HFFc6 (cell line): ENCODE data around the gene GATAD2B. TPM values are rescaled to one million over a fixed set of nuclear protein-coding genes. Genes with fewer than 3 reads are reported as not detected.
A peak's percentile ranks its signal among the peaks of the same experiment; 100 is the strongest.

Source experiments
- DNase-seq: peaks from one replicate; pipeline ENCODE4 v3.0.0-alpha.2; 2018
- H3K27ac Mint-ChIP-seq: 2 replicates; pipeline ENCODE4 v1.8.0; 2020; ENCODE audit warnings: mild to moderate bottlenecking, mixed read lengths
- H3K27me3 Mint-ChIP-seq: 2 replicates; pipeline ENCODE4 v1.8.0; 2021; ENCODE audit warnings: mild to moderate bottlenecking, moderate library complexity, mixed read lengths; ENCODE audit not compliant: insufficient read depth
- H3K36me3 Mint-ChIP-seq: 2 replicates; pipeline ENCODE4 v1.8.0; 2021; ENCODE audit warnings: low read depth, mixed read lengths
- H3K4me1 Mint-ChIP-seq: 2 replicates; pipeline ENCODE4 v1.8.0; 2020; ENCODE audit warnings: low read depth, mixed read lengths
- H3K4me3 Mint-ChIP-seq: 2 replicates; pipeline ENCODE4 v1.8.0; 2020; ENCODE audit warnings: mild to moderate bottlenecking, moderate library complexity, mixed read lengths
- H3K9me3 Mint-ChIP-seq: 2 replicates; pipeline ENCODE4 v1.8.0; 2020; ENCODE audit warnings: mild to moderate bottlenecking, mixed read lengths
- total RNA-seq, 6 experiments: library from RNA; stranded (reverse); fragmentation: NEBNext Ultra II Directional; extraction: Animal tissue kit (Norgen Biotek cat#: 25700); gene quantifications; 2 replicates in 1 of 6; 3 replicates in 5 of 6; pipeline ENCODE4 v1.2.3, GENCODE V29; 2021
- TF ChIP-seq, protein P1 (sequence below): fragments of 200-600 bp; sonication (generic); IDR thresholded peaks from 2 replicates; pipeline ENCODE4 v1.5.0; 2021; ENCODE audit warnings: antibody characterized with exemption, mild to moderate bottlenecking

Gene GATAD2B
- total RNA-seq, 6 experiments from 2014 or later = 29.3 to 40.9 (median 38.4) TPM

DNA sequence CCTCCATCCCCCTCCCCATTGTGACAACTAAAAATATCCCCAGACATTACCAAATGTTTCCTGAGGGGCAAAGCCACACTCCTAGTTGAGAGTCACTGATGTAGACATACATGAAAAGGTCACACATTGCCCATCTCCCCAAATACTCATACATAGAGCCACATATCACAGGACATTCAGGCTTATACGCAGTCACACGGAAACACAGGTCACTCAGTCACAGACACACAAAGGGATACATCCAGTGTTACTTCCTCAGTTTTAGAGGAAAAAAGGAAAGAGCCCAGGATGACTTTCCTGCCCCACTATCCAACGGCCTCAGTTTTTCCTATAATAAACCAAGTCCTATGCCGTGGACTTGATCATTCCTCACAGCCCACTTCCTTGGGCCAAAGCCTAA, 38.6 kb upstream of the GATAD2B start:
- H3K27ac Mint-ChIP-seq = peak overlapping the region; percentile 37; the same call in 1 of the 2 replicates
- TF ChIP-seq, protein P1, sequence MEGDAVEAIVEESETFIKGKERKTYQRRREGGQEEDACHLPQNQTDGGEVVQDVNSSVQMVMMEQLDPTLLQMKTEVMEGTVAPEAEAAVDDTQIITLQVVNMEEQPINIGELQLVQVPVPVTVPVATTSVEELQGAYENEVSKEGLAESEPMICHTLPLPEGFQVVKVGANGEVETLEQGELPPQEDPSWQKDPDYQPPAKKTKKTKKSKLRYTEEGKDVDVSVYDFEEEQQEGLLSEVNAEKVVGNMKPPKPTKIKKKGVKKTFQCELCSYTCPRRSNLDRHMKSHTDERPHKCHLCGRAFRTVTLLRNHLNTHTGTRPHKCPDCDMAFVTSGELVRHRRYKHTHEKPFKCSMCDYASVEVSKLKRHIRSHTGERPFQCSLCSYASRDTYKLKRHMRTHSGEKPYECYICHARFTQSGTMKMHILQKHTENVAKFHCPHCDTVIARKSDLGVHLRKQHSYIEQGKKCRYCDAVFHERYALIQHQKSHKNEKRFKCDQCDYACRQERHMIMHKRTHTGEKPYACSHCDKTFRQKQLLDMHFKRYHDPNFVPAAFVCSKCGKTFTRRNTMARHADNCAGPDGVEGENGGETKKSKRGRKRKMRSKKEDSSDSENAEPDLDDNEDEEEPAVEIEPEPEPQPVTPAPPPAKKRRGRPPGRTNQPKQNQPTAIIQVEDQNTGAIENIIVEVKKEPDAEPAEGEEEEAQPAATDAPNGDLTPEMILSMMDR = no peak
- peaks cover 6% of the 10 kb centered on the region; the same call in 1 of the 2 replicates for H3K27me3 Mint-ChIP-seq
- DNase-seq = no peak
- no peaks in the 10 kb centered on the region for H3K9me3 Mint-ChIP-seq
- H3K36me3 Mint-ChIP-seq = peaks cover 5% of the 10 kb centered on the region; the same call in 1 of the 2 replicates
- peak overlapping the region; percentile 89 for H3K4me3 Mint-ChIP-seq
- peaks cover 73% of the 10 kb centered on the region for H3K4me1 Mint-ChIP-seq

DNA sequence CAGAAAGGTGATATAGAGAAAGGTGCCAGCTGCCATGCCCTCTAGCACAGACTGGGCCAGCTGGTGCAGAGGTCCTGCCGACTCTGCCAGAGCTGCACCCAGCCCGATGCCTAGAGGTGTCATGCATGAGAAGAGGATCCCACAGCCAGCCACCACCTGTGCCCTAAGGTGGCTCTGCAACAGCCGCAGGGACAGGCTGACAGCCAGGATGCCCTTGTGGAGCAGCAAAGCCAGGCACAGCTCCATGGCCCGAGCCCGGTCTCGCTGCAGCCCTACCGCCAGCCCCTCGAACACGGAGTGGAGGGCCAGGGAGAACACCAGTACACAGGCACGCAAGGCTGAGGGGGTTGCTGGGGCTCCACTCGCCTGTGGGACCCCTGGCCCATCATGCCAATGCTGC, 37.4 kb upstream of the GATAD2B start:
- Mint-ChIP-seq H3K4me1 (peaks cover 71% of the 10 kb centered on the region), H3K27ac (no peak overlapping the region), H3K9me3 (no peaks in the 10 kb centered on the region), H3K36me3 (peaks cover 5% of the 10 kb centered on the region; the same call in 1 of the 2 replicates), H3K4me3 (no peak overlapping the region), H3K27me3 (peaks cover 6% of the 10 kb centered on the region; the same call in 1 of the 2 replicates)
- DNase-seq = no peak
- TF ChIP-seq, protein P1 = no peak

DNA sequence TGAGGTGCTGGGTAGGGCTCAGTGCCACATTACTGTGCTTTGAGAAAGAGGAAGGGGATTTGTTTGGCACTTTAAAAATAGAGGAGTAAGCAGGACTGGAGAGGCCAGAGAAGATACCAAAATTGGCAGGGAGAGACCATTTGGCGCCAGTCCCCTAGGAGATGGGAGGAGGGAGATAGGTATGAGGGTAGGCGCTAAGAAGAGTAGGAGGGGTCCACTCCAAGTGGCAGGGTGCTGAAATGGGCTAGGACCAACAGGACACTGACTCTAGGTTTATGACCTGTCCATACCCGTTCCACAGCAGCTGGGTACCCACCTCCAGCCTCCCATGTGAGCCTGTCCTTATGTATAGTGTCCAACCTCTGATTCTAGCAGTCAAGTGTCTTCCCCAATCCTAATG, 36.7 kb upstream of the GATAD2B start:
- Mint-ChIP-seq H3K27ac (peak overlapping the region; percentile 32; the same call in 1 of the 2 replicates), H3K27me3 (peaks cover 6% of the 10 kb centered on the region; the same call in 1 of the 2 replicates), H3K4me1 (peaks cover 68% of the 10 kb centered on the region), H3K4me3 (no peak overlapping the region), H3K9me3 (no peaks in the 10 kb centered on the region), H3K36me3 (peaks cover 5% of the 10 kb centered on the region; the same call in 1 of the 2 replicates)
- no peak for DNase-seq
- TF ChIP-seq, protein P1 = no peak

DNA sequence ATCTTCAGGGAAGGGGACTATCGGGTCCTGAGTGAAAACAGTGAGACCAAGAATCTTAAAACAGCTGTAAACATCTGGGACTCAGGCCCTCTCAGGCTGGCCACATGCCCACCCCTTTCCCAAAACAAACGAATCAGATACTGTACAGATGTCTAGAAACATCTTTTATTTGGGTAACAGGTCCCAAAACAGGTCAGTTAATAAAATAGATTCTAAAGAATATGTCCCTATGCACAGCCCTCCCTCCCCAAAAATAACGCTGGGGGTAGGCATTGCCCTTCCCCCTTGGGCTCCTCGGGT, 36.1 kb upstream of the GATAD2B start:
- Mint-ChIP-seq H3K27me3 (peaks cover 6% of the 10 kb centered on the region; the same call in 1 of the 2 replicates), H3K36me3 (peaks cover 5% of the 10 kb centered on the region; the same call in 1 of the 2 replicates), H3K27ac (peak overlapping the region; percentile 72), H3K4me1 (peaks cover 68% of the 10 kb centered on the region), H3K4me3 (peak overlapping the region; percentile 97), H3K9me3 (no peaks in the 10 kb centered on the region)
- DNase-seq = no peak
- TF ChIP-seq, protein P1 = no peak

DNA sequence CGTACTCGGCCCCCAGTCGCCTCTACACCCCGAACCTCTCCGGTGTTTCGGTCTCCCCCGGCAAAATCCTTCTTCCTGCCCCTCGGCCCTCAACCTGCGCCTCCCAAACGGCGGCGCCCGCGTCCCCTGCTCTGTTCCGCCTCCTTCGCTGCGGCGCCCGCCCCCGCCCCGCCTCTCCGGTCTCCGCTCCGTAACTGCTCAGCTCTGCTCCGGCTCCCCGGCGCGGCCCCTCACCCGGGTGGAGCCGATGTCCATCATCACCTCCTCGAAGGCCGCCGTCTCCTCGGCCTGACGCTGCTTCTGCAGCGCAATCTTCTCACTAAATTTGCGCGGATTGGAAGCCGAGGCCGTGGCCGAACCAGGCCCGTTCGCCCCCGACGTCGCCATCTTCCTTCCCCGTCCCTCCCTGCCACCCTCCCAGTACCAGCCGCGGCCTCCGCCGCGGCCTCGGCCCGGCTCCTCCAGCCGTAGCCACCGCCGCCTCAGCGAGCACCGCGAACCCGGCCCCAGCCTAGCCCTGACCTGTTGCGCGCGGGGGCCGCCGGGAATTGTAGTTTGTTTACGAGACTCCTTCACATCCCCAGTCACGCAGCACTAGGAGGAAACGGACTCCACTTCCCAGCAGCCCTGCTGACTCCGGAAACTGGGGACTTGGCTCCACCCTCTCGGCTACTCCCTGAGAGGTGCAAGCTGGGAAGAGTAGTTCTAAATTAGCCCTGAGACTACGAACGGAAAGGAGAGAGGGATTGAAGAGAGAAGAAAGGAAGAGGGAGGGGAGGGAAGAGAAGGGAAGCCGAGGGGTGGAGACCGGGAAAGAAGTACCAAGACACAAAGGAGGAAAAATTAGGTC, 35.6 kb upstream of the GATAD2B start, which contains the start of gene CRTC2:
CRTC2 (minus strand) TSS at position 502 of the 850 bp plus-strand sequence; CDS start at position 387, 115 bp downstream.
- TF ChIP-seq, protein P1 = peak; percentile 22; the same call in 1 of the 2 replicates
- H3K36me3 Mint-ChIP-seq = peaks cover 5% of the 10 kb centered on the region; the same call in 1 of the 2 replicates
- DNase-seq = peak; percentile 98
- no peaks in the 10 kb centered on the region for H3K9me3 Mint-ChIP-seq
- peak within 1 kb of the TSS; percentile 72 for H3K27ac Mint-ChIP-seq
- peak within 1 kb of the TSS; percentile 97 for H3K4me3 Mint-ChIP-seq
- peaks cover 3% of the 10 kb centered on the region; the same call in 1 of the 2 replicates for H3K27me3 Mint-ChIP-seq
- peaks cover 63% of the 10 kb centered on the region for H3K4me1 Mint-ChIP-seq
